ENCODE results near the gene PRKG1. TPM values are rescaled to one million over a fixed set of nuclear protein-coding genes. Genes with fewer than 3 reads are reported as not detected.

Gene PRKG1
- total RNA-seq, 4 donors from 2014 or later: 0.63 to 4.3 (median 2.1) TPM

DNA sequence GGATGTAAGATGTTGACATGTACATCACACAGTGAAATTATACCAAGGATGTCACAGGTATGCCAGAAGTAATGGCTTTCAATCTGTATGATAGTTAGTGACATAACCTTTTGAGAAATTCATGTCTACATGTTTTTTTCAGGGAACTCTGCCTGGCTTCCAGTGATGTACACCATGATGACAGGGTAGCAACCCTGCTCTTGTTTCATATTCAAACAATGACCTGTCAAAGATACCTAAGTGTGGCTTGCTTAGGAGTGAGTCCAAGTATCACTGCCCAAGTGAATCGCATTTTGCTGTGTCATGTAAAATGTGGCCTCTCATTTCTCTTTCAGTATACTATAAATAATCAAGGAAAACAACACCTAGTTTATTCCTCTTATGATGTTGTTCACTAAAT is 1033.9 kb downstream of the PRKG1 start:
- H3K4me3 ChIP-seq (ENCODE audit: low read depth, poor library complexity, severe bottlenecking): no peak overlapping the region
- TF ChIP-seq, protein P1, sequence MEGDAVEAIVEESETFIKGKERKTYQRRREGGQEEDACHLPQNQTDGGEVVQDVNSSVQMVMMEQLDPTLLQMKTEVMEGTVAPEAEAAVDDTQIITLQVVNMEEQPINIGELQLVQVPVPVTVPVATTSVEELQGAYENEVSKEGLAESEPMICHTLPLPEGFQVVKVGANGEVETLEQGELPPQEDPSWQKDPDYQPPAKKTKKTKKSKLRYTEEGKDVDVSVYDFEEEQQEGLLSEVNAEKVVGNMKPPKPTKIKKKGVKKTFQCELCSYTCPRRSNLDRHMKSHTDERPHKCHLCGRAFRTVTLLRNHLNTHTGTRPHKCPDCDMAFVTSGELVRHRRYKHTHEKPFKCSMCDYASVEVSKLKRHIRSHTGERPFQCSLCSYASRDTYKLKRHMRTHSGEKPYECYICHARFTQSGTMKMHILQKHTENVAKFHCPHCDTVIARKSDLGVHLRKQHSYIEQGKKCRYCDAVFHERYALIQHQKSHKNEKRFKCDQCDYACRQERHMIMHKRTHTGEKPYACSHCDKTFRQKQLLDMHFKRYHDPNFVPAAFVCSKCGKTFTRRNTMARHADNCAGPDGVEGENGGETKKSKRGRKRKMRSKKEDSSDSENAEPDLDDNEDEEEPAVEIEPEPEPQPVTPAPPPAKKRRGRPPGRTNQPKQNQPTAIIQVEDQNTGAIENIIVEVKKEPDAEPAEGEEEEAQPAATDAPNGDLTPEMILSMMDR (IDR thresholded peaks at IDR 0.05): no peak
- no peak for TF ChIP-seq POLR2A (IDR thresholded peaks at IDR 0.05)
- intact Hi-C loops (cut with DNase I; ENCODE audit: low total_unique reads): no loop called here
- DNase-seq (ENCODE audit: low spot score in 2 of 2): no peak
- WGBS, 2 donors: 81 to 90% methylated on average over 1 of the region's 1 CpG

DNA sequence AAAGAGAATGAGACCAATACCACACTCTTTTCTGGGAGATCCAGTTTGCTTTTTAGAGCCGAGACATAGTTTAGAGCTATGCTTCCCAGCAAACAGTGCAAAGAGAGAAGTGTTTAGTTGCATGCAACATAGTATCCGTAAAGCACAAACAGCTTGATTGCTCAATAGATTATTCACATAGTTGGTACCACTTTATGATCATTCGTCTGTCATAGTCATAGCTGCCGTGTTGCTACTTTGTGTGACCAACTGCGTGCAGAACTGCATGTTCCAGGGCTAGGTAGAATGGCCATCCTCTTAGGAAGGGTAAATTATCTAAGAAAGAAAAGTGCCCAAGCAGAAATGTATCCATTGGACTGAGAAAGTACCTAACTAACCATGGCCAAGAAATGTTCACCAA is 1036.3 kb downstream of the PRKG1 start:
- no peak overlapping the region for H3K4me3 ChIP-seq (ENCODE audit: low read depth, poor library complexity, severe bottlenecking)
- 86 to 87% methylated on average over 5 of the region's 5 CpGs for WGBS, 2 donors
- TF ChIP-seq, protein P1 (IDR thresholded peaks at IDR 0.05): no peak
- TF ChIP-seq POLR2A (IDR thresholded peaks at IDR 0.05): no peak
- intact Hi-C loops (cut with DNase I; ENCODE audit: low total_unique reads): no loop called here
- no peak for DNase-seq (ENCODE audit: low spot score in 2 of 2)

- no peak for DNase-seq (ENCODE audit: low spot score in 2 of 2)
- 54 to 59% methylated on average over 3 of the region's 3 CpGs for WGBS, 2 donors
- intact Hi-C loops (cut with DNase I; ENCODE audit: low total_unique reads): no loop called here
- no peak overlapping the region for H3K4me3 ChIP-seq (ENCODE audit: low read depth, poor library complexity, severe bottlenecking)
- TF ChIP-seq, protein P1 (IDR thresholded peaks at IDR 0.05): no peak
- TF ChIP-seq POLR2A (IDR thresholded peaks at IDR 0.05): no peak
Observed at GRCh38 chr10:52111101-52111891, 1037.0 kb downstream of the PRKG1 start.

- H3K4me3 ChIP-seq (ENCODE audit: low read depth, poor library complexity, severe bottlenecking): no peak overlapping the region
- intact Hi-C loops (cut with DNase I; ENCODE audit: low total_unique reads): no loop called here
- no peak for DNase-seq (ENCODE audit: low spot score in 2 of 2)
- no peak for TF ChIP-seq POLR2A (IDR thresholded peaks at IDR 0.05)
- TF ChIP-seq, protein P1 (IDR thresholded peaks at IDR 0.05): no peak
- WGBS, 2 donors: 81 to 87% methylated on average over 3 of the region's 3 CpGs
Observed at GRCh38 chr10:52115823-52116222, 1041.5 kb downstream of the PRKG1 start.

DNA sequence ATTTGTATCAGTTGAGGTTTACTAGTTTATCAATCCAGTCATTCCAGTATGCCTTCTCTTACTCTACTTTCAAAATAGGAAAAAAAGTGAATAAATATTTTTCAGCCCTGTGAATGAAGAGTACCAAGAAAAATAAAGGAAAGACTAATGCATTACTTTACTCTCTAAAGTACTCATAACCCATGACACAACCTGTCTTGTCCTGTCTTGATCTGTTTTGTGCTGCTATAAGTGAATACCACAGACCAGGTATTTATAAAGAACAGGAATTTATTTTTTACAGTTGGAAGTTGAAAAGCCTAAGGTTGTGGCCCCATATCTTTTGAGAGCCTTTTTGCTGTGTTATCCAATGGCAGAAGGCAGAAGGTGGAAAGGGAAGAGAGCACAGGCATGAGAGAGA is 1045.2 kb downstream of the PRKG1 start:
- no peak overlapping the region for H3K4me3 ChIP-seq (ENCODE audit: low read depth, poor library complexity, severe bottlenecking)
- intact Hi-C loops (cut with DNase I; ENCODE audit: low total_unique reads): no loop called here
- DNase-seq (ENCODE audit: low spot score in 2 of 2): no peak
- no peak for TF ChIP-seq POLR2A (IDR thresholded peaks at IDR 0.05)
- TF ChIP-seq, protein P1 (IDR thresholded peaks at IDR 0.05): no peak

DNA sequence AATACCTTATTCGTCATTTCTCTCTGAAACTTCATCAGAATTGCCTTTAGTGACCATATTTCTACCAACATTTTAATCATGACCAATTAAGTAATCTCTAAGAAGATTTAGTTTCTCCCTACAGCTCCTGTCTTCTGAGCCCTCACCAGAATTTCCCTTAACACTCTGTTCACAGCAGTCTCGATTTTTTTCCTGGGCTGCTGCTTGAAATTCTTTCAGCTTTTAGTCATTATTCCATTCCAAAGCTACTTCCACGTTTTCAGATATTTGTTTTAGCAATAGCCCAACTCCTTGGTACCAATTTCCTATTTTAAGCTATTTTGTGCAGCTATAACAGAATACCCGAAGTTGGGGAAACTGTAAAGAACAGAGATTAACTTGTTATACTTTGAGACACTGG is 1047.4 kb downstream of the PRKG1 start:
- H3K4me3 ChIP-seq (ENCODE audit: low read depth, poor library complexity, severe bottlenecking): no peak overlapping the region
- TF ChIP-seq POLR2A (IDR thresholded peaks at IDR 0.05): no peak
- TF ChIP-seq, protein P1 (IDR thresholded peaks at IDR 0.05): no peak
- DNase-seq (ENCODE audit: low spot score in 2 of 2): no peak
- intact Hi-C loops (cut with DNase I; ENCODE audit: low total_unique reads): no loop called here
- 58 to 66% methylated on average over 4 of the region's 4 CpGs for WGBS, 2 donors
